Epithelial cell of proximal tubule (primary cell): ENCODE data around the gene SORBS1. TPM values are rescaled to one million over a fixed set of nuclear protein-coding genes. Genes with fewer than 3 reads are reported as not detected.

Experiments used
- DNase-seq: peaks from one replicate; pipeline ENCODE4 v3.0.0-alpha.2; 2011; ENCODE audit warnings: low read depth
- H3K4me3 ChIP-seq: 2 replicates; pipeline ENCODE4 v1.5.1; 2011; ENCODE audit warnings: low read depth, mild to moderate bottlenecking, low read length
- CTCF ChIP-seq: conservative IDR thresholded peaks from 2 replicates; pipeline ENCODE4 v1.5.1; 2012; ENCODE audit warnings: low read depth, mild to moderate bottlenecking, low read length
- total RNA-seq: library from RNA; depleted of rRNA; stranded (reverse); fragments of >200 nt; gene quantifications from 2 replicates; pipeline ENCODE4 v1.2.3, GENCODE V29; 2015

The SORBS1 gene
- total RNA-seq, 1 donor from 2014 or later, result 7.0 TPM

GRCh38 chr10:95485056-95485844 is 75.9 kb downstream of the SORBS1 start:
- TF ChIP-seq CTCF, result no peak
- no peak overlapping the region for H3K4me3 ChIP-seq
- DNase-seq, result no peak

DNA sequence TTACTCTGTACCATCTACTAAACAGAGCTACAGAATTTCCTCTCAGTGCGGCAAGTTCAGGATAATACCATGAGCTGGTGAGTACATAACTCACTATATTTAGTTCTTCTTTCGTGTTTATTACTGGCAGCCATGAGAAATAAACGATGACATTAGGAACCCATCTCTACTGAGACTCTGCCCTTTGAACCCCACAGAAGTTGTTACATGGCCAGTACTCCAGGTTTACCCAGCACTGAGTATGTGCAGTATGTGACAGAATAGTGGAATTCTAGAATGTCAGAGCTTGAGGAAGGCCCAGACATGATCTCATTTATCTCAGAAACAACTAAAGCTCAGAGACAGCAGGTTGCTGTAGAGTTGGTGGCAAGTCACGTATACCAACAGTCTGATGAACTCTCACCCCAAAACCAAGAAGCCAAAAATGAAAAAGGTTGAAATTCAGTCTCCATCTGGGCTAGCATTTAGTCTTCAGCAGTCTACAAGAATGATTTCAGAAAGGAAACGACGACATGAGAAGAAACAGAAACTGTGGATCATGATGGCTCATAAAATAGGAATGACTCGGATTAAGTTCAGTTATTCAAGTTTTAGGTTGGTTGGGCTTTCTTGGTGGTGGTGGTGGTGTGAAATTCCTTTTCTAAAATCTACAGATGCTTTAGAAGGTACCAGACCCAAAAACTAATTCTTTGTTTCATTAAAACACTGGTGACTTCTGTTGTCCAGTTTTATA is 78.5 kb downstream of the SORBS1 start:
- DNase-seq, result no peak
- TF ChIP-seq CTCF, result no peak
- no peak overlapping the region for H3K4me3 ChIP-seq

DNA sequence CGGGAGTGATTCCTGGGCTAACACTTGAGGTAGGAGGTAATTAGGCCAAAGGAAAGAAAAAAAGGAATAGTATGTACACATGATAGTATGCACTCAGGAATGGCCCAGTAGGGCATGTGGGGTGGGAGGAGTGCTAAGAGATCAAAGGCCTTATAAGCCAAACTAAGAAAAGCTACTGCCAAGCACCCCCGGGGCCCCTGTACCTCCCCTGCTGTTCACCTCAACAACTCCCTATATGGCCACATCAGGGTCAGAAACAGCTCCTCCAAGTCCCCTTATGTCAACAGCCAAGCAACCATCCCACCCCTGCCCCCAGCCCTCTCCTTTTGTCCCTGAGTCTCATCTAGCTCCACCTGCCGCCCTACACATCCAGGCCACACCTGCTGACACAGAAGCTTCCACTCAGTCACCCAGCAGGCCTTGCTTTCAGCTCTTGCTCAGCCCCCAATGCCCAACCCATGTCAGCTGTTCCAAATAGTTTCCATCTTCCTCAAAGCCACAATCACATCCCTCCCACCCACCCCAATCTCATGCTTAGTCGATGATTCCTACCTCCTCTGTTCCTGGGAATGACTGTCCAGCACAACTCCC is 80.2 kb downstream of the SORBS1 start:
- no peak for TF ChIP-seq CTCF
- no peak for DNase-seq
- no peak overlapping the region for H3K4me3 ChIP-seq

DNA sequence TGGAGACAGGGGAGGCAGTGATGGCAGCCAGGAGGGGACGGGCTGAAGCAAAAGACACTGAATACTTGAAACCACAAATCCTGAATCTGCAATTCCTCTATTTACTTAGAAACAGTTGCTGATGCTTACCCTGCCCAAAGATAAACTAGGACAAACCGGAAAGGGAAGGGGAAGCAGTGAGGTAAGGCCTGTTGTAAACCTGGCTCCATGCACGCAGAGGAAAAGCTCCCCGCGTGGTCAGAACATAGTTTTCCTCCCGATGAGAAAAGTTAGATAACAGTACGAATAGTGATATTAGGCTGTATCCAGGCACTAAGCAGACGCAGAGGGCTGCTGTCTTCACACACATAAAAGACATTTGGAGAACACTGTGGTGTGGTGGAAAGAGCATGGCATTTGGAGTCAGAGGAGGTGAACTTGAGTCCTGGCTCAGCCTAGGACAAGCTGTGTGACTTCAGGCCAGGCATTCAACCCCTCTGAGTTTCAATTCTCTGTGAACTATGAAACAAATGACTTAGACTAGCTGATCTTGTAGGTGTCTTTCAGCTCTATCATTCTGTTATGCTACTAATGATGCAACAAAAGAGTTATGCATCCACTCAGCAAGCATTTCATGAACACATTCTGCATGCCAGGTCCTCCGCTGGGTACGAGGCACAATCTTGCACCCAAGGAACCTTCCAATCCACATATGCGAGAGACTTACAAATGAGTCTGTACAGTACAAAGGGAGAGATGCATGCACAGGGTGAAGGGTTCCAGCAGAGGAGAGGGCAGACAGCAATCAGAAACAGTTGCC is 80.9 kb downstream of the SORBS1 start:
- DNase-seq, result no peak
- H3K4me3 ChIP-seq, result no peak overlapping the region
- TF ChIP-seq CTCF, result no peak

- no peak for DNase-seq
- no peak overlapping the region for H3K4me3 ChIP-seq
- no peak for TF ChIP-seq CTCF
These were observed 82.2 kb downstream of the SORBS1 start for GRCh38 chr10:95478935-95479334.

DNA sequence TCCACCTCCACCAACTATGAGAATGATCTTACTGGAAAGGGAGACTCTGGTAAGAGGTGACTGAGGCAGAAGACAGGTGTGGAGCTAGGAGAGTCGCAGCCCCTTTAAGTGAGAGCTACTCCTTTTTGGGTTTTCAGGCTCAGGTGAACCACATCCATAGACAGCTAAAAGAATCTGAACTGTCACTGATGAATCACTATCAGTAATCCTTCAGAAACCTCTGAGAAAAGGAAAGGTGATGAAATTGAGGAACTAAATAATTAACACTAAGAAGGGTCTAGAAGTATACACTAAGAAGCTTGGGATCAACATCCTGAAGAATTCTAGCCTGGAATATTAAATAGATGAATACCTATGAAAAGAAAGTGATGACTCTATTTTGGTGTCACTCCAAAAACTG is 83.0 kb downstream of the SORBS1 start:
- TF ChIP-seq CTCF, result no peak
- no peak overlapping the region for H3K4me3 ChIP-seq
- no peak for DNase-seq
